Right hindlimb (tissue), 1 donor: Measurements from ENCODE around the gene ZNF526.

ENCODE experiments used
- DNase-seq: peaks from one replicate; pipeline ENCODE4 v3.0.0-alpha.2; 2018

Gene ZNF526

DNA sequence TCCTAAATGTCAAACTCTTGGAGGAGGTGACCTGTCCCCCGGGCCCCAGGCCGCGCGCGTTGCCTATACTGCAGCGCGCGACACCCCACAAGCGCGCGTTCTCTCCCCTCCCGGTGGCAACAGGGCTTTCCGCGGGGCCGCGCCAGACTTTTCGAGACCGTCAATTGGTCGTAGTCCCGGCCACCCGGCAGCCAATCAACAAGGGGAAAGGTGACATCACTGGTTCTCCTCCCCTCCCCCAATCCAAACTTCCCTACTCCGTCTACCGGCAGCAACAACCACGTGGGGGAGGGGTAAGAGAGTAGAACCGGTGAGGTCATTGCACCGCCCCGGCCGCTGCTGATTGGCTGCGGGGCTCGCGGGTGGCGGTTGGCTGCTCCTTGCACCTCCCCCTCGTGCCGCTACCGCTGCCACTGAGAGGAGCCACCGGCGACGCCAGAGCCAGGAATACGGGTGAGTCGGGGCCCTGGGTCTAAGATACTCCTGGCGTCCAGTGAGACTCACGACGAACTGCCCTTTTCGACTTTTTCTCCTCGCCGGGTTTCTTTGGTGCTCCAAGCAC, 48.1 kb downstream of the ZNF526 start:
- peak; percentile 100 for DNase-seq

DNA sequence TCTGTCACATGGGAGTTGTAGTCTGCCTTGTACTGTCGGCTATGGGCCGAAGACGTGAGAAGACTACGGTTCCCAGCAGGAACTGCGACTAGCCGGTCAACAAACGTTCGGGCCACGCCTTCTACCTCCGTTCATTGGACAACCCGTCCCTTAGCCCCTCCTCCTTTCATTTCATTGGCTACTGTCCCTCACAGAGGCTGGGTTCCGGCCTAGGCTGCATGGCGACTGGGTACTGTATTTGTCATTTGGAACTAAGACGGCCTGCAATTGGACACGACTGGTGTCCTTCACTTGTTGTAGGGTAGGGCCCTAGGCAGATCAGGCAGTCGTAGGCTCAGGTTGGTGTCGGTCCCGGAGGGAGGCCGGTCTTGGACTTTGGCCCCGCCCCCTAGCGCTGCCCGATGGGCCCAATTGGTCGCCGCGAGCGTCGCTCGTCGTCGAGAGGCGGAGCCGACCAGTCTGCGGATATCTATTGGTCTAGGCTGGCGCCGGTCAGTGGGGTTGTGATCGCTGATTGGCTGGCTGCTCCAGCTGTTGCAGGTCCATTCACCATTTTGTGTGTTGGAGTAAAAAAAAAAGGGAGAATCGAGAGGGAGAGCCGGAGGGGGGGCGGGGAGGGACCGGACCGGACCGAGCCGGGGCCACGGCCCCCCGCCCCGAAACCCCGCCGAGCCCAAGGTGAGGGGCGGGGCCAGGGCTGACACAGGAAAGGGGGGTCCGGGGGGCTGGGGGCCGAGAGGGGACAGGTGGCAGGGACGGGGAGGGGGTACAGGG, 48.8 kb downstream of the ZNF526 start, which contains the start of gene CIC:
TSS of gene CIC (plus strand) at position 549 of the 774 bp plus-strand sequence. CDS start 2,532 bp downstream, outside the sequence.
- DNase-seq: peak; percentile 100

DNA sequence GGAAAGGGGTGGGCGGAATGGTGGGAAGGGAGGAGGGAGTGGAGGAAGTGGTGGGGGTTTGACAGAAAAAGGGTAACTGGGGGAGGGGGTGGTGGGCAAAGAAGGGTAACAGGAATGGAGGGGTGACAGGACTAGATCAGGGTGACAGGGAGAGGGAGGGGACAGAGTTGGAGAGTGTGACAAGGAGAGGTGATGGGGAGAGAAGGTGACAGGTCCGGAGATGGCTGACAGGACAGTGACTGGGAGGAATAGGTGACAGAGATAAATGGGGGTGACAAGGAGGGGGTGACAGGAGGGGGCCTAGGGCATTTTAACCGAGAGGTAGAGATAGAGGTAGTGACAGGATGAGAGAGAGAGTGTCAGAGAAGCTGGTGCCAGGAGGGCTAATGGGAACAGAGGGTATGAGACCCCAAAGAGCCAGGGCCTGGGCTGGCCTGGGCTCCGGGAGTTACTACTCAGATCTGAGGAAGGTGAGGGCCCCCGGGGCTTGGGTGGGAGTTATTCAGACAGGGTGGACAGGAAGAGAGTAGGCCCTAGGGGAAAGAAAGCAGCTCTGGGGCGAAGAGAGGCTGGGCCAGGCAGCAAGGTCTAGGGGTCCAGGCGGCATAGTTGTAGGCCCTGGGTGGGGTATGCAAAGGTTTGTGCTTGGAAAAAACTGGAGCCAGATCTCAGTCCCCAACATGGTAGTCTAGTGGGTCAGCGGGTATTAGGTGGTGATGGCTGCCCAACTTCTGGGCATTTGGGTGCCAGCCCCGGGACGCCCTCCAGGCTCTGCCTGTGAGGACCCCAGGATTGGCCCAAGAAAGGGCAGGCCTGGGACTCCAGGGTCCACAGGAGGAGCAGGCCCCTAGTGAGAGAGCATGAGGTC, 49.6 kb downstream of the ZNF526 start:
- DNase-seq: peak; percentile 41

DNA sequence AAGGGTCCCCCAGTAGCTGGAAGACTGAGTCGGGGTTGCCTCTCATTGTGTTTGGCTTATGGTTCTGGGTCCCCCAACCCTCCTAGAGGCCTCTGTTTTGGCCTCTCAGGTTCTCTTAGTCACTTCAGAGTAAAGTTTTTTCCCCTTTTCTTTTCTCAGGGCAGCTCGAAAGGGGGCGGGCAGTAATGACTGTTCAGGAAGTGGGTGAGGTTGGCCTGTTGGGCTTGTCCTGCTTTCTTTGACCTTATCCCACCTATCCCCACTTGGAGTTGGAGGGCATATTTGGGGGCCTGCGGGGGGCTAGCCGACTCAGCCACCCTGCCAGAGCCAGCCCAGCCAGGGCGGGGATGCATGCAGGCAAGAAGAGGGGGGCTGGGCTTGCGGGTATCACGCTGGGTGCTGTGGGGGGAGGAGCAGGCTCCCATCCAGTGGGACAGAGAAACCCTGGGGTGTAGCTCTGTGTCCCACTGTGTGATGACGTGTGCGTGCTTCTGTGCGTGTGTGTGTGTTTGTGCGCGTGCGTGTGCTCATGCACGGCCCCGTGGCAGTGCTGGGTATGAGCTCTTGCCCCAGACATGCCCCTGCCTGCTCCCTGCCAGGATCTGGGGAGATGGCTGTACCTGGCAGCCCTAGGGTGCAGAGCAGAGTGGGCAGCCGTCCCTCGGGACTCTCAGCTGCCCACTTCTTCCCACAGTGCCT, 50.4 kb downstream of the ZNF526 start:
- peak; percentile 39 for DNase-seq

DNA sequence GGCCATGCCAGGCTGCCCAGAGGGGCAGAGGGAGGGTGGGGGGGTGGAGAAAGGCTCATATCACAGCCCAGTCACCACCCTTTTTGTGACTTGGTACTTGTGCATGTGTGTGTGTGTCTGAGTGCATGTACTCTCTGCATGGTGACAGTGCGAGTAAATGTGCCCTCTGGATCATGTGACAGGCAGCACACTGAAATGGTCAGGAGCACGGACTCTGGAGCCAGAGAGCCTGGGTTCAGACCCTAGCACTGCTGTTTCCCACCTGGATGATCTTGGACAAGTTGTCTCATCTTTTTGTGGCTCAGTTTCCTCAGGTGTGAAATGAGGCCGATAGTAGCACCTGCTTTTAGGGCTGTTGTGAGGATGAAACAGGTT, 50.9 kb downstream of the ZNF526 start:
- no peak for DNase-seq

DNA sequence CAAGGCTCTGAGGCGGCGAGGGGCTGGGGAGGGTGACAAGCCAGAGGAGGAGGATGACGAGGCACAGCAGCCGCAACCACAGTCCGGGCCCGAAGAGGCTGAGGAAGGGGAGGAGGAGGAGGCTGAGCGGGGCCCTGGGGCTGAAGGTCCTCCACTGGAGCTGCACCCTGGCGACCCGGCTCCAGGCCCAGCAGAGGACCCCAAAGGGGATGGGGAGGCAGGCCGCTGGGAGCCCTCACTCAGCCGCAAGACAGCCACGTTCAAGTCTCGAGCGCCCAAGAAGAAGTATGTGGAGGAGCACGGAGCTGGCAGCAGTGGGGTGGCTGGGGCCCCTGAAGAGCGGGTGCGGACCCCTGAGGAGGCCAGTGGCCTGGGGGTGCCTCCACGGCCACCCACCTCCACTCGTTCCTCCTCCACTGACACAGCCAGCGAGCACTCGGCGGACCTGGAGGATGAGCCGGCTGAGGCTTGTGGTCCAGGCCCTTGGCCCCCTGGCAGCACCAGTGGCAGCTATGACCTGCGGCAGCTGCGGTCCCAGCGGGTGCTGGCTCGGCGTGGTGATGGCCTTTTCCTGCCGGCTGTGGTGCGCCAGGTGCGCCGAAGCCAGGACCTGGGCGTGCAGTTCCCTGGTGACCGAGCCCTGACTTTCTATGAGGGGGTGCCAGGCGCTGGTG, 51.9 kb downstream of the ZNF526 start:
- peak; percentile 11 for DNase-seq

DNA sequence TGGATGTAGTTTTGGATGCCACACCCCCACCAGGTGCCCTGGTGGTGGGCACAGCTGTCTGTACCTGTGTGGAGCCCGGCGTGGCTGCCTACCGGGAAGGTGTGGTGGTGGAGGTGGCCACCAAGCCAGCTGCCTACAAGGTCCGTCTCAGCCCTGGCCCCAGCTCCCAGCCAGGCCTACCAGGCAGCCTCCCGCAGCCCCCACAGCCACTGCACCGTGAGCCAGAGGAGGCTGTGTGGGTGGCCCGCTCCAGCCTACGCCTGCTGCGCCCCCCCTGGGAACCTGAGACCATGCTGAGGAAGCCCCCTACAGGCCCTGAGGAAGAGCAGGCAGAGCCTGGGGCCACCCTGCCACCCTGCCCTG, 52.4 kb downstream of the ZNF526 start:
- DNase-seq: peak; percentile 22

DNA sequence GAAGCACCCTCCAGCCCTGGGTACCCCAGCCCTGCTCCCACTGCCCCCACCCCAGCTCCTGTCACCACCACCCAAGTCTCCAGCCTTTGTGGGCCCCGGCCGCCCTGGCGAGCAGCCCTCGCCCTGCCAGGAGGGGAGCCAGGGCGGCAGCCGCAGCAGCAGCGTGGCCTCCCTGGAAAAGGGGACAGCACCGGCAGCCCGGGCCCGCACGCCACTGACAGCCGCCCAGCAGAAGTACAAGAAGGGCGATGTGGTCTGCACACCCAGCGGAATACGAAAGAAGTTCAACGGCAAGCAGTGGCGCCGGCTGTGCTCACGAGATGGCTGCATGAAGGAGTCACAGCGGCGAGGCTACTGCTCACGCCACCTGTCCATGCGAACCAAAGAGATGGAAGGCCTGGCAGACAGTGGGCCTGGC, 52.9 kb downstream of the ZNF526 start:
- DNase-seq: peak; percentile 16

DNA sequence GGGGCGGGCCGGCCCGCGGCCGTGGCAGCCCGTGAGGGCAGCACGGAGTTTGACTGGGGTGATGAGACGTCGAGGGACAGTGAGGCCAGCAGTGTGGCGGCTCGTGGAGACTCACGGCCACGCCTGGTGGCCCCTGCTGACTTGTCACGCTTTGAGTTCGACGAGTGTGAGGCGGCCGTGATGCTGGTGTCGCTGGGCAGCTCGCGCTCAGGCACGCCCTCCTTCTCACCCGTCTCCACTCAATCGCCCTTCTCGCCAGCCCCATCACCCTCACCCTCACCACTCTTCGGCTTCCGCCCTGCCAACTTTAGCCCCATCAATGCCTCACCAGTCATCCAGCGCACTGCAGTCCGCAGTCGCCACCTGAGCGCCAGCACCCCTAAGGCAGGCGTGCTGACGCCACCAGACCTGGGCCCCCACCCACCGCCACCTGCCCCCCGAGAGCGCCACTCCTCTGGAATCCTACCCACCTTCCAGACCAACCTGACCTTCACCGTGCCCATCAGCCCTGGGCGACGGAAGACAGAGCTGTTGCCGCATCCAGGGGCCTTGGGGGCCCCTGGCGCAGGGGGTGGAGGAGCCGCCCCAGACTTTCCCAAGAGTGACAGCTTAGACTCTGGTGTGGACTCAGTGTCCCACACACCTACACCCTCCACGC, 53.4 kb downstream of the ZNF526 start:
- peak; percentile 12 for DNase-seq

DNA sequence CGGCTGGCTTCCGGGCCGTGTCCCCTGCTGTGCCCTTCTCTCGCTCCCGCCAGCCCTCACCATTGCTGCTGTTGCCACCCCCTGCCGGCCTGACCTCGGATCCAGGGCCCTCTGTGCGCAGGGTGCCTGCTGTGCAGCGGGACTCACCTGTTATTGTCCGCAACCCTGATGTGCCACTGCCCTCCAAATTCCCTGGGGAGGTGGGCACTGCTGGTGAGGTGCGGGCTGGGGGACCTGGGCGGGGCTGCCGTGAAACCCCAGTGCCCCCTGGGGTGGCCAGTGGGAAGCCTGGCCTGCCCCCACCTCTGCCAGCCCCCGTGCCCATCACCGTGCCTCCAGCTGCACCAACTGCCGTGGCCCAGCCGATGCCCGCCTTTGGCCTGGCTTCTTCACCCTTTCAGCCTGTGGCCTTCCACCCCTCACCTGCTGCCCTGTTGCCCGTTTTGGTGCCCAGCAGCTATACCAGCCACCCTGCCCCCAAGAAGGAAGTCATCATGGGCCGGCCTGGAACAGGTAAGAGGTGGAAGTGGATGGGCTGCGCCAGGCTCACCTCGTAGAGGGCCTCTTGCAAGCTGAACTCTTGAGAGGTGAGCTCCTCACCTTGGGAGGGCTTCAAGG, 54.1 kb downstream of the ZNF526 start:
- DNase-seq: peak; percentile 19

DNA sequence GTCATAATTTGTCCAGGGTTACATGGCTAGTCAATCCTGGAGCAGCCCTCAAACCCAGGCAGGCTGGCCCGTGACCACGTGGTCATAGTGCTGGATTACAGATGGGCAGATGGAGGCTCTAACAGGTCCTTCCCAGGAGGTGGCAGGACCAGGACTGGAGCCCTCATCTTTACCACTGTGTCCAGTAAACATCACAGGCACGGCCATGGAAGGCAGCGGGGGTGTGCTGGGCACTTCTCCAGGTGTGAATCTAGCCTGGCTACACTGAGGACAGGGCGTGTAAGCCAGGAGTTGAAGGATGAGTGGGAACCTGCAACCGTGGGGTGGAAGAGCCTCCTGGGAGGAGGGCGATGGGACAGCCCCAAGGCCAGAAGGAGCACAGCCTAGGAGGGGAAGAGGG, 55.0 kb downstream of the ZNF526 start:
- peak; percentile 19 for DNase-seq

DNA sequence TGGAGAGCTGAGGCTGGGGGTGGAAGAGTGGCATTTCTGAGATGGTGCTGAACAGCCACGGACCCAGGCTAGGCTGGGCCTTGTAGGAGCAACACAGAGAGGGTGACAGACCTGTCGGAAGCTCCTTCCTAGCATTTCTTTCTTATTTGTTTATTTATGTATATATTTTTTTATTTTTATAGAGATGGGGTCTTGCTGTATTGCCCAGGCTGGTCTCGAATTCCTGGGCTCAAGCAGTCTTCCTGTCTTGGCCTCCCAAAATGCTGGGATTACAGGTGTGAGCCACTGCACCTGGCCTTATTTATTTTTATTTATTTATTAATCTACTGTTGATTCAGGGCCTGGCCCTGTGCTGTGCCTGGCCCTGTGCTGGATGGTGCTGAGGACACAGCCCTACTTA, 55.4 kb downstream of the ZNF526 start:
- no peak for DNase-seq

DNA sequence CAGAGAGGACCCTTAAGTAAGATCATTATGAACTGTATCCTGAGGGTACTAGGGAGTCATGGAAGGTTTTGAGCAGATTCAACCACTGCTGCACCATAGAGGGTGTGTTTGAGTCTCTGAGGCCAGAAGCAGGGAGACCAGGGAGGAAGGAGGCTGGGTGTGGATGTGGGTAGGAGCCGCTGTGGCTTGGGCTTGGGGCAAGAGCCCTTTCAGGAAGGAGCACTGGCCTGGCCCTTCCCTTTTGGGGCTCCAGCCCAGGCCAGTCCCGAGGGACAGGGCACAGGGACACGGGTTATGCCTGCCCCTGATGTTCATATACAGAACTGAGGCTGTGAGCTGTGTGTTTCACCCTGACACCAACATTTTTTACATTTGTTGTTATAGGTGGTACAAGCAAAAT, 56.2 kb downstream of the ZNF526 start:
- peak; percentile 16 for DNase-seq

DNA sequence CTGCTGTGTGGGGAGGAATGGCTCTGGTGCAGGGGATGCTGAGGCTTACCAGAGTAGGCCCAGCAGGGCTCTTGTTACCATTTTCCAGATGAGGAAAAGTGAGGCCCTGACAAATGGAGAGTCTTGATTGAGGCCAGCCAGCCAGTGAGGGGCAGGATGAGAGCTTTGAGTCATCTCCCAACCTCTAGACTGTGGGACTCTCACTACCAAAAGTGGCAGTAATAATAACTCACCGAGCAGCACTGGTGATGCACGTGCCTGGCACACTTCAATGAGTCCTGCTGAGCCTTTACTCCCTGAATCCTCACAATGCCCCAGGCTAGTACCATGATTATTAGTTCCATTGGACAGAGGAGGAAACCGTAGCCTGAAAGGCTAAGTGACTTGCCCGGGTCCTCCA, 56.7 kb downstream of the ZNF526 start:
- DNase-seq: no peak
